NCI-H2171 treated with DMSO at 0.1 percent for 48 hours (cell line): ENCODE results near the gene C1orf167.

Experiments used
- DNase-seq: peaks from one replicate; lab custom pipeline; 2025; lab: John Stamatoyannopoulos, UW

Gene C1orf167

DNA sequence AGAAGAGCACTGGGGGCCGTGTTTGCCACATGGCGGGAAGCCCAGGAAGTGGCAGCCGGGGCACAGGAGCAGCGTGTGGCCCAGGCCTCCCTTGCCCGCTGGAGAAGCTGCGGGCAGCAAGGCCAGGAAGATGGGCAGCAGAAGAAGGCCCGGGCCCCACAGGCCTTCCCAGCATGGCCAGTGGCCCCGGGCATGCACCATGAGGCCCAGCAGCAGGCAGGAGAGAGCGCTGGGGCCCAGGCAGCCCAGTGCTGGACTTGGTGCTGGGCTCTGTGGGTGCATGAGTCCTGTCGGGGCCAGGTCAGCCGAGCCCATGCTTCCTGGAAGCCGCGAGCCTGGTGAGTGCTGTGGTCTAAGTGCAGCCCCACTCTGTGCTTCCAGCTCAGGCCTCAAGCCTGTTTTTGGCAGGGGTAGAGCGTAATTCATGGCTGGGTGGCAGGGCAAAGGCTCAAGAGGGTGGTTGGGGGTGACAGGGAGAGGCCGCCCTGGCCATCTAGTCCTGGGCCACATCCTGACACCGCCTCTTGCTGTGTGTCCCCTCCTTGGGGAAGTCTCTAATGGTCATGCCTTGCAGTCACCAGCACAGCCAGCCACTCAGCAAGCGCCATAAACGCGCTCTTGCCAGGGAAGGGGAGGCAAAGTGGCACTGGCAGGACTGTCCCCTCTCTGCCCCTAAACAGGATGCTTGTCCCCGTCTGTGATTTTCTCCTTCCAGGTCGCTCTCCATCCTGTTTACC is 22.4 kb downstream of the C1orf167 start:
- DNase-seq: no peak

DNA sequence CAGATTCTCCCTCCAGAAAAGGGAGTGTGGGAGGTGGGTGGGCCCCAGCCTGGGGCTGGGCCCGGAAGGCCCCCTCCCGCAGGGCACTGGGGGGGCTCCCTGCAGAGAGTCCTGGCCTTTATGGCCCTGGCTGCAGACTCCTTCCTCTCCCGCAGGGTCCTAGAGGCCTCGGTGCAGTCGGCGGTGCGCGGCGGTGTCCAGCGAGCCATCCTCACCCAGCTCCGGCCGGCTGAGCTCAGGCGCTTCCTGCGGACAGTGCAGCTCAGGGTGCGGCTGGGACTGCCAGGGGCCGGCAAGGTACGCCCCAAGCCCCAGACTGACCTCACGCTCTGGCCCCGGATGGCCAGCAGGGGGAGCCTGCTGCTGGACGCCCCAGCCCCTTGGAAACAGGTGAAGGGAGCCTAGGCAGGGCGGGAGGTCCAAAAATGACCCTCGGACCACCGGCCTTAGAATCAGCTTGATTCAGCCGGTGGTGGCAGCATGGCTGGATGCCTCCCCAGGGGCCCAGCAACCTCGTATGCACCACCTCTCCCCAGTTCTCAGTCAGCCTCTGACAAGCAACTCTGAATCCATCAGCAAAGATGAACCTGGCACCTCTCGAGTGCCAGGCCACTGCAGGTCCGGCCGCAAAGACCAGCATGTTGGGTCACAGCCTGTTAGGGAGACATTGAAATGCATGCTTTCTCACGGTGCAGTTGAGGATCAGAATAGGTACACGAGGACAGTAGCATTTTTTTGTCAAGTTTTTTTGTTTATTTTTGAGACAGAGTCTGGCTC is 23.2 kb downstream of the C1orf167 start:
- DNase-seq: no peak

DNA sequence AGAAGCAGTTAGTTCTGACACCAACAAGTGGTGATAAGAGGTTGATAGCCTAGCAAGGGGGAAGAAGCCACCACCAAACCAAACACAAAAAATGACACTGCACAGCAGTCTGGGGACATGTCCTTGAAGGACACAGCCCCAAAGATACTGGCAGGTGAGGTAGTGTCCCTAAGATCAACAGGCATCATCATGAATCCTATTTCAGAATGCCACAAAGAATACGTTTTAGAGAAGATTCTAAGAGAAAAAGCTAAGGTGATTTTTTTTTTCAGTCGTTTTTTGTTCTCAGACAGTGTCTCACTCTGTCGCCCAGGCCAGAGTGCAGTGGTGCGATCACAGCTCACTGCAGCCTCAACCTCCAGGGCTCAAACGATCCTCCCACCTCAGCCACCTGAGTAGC is 24.2 kb downstream of the C1orf167 start:
- no peak for DNase-seq

DNA sequence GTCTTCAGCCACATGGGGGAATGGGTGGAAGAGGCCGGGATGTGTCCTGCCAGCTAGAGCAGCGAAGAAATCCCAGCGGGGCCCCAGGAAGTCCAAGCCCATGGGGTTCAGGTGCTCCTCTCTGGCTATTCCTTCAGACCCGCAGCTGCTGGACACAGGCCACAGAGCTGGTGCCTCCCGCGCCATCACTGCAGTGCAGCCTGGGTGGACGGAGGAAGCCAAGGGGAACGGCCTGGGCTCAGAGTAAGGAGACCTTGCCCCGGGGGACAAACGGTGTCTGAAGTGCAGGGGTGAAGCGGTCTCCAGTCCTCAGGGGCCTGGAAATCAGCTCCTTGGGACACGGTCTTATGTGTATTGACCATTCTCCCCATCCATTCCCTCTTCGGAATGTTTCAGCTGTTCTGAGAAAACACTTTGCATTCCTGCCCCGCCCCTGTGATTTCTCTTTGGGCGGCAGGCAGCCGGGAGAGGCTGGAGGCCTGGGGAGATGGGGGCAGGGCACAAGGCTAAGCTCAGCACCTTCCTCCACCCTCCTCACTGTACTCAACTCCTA is 25.3 kb downstream of the C1orf167 start:
- no peak for DNase-seq

DNA sequence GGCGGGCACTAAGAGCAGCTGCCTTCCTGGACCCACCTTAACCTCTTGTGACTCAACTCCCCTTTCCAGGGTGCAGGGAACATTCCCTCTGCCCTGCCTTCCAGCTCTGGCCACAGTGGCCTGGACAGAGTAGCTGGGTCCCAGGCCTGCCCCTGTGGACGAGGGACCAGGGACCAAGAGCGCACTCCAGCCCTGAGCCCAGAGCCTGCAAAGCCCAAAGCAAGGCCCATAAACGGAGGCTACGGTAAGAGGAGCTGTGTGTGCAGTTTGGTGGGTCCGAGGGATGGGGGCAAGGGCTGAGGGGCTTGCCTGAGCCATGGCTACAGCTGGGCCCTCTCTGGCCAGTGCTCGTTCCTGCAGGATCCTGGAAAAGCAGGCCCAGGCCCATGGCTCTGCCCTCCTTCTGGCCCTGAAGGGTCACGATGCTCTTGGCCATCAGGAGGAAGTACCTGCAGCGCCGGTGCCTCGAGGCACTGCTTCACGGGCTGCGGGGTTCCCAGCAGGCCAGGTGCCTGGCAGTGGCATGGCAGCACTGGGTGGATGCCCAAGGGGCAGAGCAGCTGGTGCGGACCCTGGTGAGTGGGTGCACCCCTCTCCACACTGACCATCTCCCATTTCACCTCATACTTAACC is 25.9 kb downstream of the C1orf167 start:
- DNase-seq: no peak

DNA sequence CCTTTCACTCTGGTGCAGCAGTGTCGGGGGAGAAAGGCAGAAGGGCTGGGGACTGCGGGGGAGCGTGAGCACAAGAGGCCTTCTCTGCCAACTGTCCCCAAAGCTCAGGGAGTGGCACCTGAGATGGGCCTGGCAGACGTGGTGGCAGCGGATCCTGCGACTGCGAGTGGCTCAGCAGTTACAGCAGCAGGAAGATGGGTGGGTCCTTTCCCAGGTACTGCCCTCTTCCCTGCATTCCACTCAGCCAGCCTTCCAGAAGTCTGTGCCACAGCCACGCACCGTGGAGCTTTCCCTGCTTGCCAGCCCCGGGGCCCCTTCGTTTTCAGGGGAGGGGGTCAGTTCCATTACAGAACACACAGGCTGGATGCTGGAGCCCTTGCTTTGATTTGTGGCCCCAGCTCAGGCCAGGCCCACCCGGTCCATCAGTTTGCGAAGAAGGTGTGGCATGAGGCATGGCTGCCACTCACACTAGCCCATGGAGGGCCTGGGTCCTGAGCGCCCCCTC is 26.6 kb downstream of the C1orf167 start:
- no peak for DNase-seq

DNA sequence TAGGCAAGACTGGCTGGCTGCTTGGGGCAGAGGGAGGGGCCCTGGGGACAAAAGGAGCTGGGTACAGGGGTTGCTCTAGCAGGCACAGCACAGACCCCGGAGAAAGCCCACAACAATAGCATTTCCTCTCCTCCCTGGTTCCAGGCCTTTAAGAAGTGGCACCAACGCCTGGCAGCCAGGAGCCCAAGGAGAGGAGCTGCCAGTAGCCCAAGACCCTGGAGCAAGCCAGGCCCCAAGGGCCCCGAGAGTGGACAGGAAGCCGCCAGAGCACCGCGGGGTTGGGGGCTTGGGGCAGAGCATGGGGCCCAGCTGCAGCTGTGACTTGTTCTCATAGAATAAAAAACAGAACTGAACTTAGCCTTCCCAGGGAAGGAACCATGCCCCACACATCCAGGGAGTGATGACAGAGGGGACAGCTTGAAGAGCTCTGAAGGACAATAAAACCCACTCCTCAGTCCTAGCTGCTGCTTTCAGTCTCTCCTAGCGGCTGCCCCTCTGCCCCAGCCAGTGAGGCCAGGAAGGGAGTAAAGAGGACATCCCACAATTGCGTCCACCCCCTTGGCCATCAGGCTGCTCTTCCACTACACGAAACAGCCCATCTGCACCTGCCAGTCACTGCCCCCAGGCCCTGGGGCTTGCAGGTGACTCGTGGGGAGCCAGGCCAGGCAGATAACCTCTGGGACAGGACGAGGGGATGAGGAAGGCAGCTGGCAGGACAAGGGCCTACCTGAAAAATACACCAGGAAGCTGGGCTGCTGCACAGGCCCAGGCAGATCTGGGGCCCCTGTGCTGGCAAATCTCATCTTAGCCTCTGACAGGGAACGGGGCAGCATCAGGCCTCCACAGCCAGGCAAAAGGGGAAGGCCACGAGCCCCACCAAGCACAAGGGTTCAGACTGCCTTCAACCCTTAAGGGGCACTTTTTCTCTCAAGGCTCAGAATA is 27.4 kb downstream of the C1orf167 start:
- no peak for DNase-seq

DNA sequence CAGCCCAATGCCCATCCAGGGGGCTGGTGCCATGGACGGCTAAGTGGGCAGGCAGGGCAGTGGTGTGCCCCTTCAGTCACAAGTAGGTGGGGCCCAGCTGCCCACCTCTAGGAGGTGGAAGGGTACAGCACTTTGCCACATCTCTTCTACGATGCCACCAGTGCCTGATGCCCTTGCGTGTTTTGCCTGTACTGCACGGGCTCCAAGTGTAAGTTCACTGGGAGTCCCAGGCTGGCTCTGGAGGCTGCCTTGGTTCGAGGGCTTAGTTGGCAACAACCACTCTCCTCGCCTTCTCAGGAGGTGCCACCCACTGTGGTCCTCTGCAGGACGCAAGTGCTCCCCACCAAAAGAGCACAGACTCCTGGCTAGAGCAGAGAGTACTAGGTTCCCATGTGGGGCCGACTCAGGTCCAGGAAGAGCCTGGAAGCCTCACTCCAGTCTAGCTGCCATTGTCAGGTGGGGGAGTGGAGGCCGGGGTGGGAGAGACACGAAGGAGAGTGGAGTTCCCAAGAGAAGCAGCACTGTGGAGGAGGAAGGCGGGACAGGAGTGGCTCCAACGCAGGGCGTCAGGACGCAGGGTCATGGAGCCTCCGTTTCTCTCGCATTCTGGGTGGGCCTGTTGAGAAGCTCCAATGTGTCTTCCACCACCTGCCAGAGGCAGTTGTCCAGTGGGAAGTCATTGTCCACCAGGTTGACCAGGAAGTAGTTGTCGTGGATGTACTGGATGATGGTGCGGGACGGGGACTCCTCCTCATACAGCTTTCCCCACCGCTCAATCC is 28.3 kb downstream of the C1orf167 start:
- DNase-seq: no peak

DNA sequence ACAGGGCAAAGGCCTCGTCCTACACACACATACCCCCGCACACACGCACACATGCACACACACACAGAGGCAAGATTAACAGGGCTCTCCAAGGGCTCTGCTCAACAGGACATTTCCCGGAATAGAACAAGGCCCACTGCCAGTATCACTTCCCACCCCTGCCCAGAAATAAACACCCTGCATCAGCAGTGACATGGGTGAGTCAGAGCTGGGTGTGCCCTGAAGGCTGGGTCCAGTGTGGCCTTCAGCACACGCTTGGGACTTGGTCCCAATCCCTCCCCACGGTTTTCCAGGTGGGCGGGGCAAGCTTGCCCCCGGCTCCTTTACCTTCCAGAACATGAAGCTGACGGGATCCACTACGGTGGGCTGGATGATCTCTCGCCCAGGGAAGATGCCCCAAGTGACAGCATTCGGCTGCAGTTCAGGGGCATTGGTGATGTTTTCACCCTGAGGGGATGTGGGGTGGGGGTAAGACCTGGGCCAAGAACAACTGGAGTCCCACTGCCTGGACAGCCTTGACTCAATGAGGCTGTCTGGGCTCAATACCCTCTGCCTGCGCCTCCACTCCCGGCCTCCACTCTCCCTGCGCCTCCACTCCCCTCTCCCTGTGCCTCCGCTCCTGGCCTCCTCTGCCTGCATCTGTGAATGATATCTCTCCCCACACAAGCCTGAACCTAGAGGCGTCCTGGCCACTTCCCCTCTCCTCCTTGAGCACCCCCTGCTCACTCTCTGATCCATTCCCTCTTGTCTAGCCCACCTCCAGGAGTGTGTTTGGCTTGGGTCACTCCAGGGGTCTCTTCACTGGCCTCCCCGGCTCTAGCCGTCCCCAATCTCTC is 29.1 kb downstream of the C1orf167 start:
- no peak for DNase-seq

DNA sequence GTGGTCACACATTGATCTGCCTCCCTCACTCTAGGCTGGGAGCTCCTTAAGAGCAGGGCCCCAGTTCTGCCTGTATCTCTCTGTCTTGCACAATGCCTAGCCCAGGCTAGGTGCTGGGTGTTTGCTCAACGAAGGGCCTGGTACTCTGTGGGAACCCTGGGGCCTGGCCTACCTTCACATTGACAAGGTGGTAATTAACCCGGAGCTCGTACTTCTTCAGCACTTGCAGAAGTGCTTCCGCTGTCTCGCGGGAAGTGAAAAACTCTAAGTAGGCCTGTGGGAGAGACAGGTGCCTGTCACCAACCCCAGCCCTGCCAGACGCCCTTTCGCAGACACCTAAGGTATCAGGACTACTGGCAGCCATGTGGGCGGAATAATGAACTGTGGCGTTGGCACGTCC is 30.1 kb downstream of the C1orf167 start:
- DNase-seq: no peak

DNA sequence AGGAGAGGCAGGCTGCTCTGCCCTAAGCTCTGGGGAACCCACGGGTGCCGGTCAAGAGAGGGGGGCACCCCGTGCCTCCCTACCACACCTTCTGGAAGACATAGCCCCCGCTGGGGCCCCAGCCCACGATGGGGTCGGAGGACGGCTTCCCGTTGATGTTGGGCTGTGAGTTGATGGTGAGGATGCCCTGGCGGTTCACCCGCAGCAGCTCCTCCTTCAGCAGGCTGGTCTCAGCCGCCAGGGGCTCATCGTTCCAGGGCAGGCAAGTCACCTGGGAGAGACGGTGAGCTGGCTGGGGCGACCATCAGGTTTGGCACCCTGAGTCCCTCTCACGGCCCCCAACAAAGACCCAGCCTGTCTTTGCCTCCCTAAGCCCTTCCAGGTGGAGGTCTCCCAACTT is 31.8 kb downstream of the C1orf167 start:
- DNase-seq: no peak

DNA sequence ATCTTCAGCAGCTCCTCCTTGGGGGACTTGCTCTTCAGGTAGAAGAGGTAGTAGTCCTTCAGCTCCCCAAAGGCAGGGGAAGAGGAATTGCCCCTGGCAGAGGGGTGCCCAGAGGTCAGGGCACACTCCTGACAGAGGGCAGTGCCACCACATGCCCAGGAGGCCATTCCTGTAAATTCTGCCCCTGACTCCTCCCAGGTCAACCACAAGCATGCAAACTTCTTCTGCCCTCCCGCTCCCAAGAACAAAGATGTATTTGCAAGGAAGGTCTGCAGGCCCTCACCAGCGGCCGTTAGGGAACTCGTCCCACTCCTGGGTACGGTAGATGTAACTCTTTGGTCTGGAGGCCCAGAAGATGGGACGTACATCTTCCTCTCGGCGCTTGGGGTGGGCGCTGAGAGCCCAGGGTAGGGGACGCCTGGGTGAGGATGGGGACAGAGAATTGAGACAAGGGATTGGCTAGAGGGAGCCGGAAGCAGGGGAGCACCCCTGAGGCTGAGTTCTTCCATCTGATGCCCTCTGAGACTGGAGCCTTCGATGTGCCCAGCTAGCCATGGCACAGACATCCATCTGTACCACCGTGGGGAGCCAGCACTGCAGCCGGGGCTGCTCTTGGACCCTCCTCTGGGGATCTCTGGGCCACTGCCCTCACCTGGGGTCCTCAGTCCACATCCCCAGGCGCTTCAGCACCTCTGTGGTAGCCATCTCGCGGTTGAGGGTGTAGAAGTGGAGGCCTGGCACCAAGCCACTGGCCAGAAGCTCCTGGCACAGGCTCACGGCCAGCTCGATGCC is 32.6 kb downstream of the C1orf167 start:
- DNase-seq: no peak

DNA sequence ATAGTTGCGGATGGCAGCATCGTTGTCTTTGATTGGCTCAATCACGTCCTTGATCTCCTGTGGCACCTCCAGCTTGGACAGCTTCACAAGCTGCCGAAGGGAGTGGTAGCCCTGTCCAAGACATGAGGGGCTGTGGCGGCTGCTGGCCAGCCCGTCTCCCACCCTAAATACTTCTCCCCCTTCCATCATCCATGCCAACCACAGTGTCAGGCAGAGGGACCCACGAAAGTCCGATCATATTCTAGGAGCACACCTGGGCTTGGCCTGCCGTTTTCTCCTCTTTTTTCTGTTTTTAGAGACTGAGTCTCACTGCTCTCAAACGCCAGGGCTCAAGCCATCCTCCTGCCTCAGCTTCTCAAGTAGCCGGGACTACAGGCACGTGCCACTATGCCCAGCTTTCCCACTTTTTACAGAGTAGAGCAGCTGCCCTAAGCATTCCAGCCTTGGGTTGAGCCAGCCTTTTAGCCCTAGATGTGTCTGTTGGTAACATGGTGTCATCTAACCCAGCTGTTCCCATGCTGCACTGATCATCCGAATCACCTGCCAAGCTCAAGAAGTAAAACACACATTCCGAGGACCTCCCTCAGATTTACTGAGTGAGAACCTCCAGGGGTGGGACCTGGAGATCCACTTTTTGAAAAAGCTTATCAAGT is 33.4 kb downstream of the C1orf167 start:
- no peak for DNase-seq

DNA sequence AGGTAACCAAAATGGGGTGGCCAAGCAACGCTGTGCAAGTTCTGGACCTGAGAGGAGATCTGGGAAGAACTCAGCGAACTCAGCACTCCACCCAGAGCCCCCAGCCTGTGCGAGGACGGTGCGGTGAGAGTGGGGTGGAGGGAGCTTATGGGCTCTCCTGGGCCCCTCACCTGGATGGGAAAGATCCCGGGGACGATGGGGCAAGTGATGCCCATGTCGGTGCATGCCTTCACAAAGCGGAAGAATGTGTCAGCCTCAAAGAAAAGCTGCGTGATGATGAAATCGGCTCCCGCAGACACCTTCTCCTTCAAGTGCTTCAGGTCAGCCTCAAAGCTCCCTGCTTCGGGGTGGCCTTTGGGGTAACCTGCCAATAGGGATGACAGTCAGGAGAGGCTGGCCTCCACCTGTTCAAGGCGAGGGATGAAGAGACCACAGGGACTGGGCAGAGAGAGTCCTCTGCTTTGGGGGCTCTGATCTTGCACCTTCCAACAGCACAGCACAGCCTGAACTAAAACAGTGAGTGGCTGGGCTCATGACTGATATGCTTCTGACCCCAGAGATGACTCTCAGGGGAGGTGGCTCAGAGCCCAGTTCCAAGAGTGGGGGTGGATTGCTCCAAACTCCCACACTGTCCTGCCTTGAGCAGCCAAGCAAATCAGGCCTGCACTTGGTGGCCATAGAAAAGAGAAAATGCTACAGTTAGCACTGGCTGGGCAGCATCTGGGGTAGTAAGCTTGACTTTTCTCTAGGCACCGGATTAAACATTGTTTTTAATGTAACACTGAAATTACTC is 34.2 kb downstream of the C1orf167 start:
- no peak for DNase-seq

DNA sequence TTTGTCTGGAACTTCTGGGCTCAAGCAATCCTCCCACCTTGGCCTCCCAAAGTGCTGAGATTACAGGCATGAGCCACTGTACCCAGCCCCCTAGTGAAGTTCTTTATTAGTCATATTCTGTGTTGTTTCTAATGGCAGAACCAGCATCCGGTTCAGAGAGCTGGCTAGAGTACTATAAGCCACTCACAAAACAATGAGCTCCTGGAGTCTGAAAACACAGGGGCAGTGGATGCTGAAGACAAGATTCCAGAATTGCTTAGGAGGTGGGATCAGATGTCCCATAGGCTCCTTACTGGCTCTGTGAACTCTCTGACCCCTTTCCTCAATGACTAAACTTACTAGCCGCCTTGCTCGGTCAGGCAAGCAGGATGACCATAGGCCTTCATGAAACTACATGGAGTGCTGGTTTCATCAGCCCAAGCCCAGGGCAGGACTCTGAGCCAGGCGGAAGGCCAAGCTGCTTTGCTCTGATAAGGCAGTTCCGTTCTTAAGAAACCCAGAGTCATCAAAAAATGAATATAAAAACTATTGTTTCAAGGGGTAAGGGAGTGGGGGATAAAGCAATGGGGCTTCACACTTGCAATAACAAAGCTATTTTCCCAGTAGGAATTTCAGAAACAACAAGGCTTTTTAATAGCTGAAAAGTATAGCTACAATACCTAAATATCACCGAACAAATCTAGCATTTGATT is 35.7 kb downstream of the C1orf167 start:
- DNase-seq: no peak

DNA sequence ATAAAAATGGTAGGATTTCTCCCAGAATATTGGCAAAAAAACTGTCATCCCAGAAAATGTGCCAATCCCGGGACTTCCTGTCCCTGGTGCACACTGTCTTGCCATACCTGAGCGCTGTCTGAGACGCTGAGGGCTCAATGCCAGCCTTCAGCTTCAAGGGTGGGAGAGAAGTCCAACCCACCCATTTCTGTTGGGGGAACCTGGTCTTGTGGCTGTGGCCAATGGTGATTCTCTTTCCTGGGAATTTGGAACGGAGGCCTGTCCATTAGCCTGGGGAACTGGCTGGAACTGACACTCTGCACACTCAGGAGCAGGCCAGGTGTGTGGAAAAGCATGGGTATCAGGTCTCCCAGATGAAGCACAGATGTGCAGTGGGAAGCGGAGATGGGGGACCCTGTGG is 37.1 kb downstream of the C1orf167 start:
- no peak for DNase-seq

DNA sequence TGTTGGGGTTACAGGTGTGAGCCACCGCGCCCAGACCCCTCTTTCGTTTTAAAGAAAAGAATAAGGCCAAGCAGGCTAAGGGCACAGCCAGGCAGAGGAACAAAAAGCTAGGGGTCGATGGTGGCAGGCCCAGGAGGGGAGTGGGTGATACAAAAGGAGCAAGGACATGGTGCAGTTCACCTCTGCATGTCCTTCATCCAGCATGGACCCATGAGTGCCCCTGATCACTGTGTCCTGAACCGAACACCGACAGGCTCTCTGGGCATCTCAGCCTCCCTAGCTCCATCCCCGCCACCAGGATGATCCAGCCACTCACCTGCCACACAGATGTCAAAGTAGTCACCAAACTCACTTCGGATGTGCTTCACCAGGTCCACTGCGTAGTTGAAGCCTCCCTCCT is 37.9 kb downstream of the C1orf167 start:
- no peak for DNase-seq
